Pulmonary artery endothelial cell (primary cell): ENCODE results near the gene BSPRY. TPM values are rescaled to one million over a fixed set of nuclear protein-coding genes. Genes with fewer than 3 reads are reported as not detected.
"Not testable (repeated sequence)": the region's sequence is repeated elsewhere in the genome, so short reads cannot be mapped to it uniquely, and the experiment has no call there.

Experiments
- DNase-seq: peaks from one replicate; pipeline ENCODE4 v3.0.0-alpha.2; 2011; ENCODE audit warnings: low read depth, low spot score
- total RNA-seq: library from RNA; depleted of rRNA; stranded (reverse); fragments of >200 nt; gene quantifications from 2 replicates; pipeline ENCODE4 v1.2.3, GENCODE V29; 2014

The BSPRY gene
- total RNA-seq, 1 donor from 2014 or later, result under 0.01 TPM

- no peak for DNase-seq
Observed at GRCh38 chr9:113370806-113371325, 21.5 kb downstream of the BSPRY start.

- no peak for DNase-seq
Observed at GRCh38 chr9:113372059-113372458, 22.7 kb downstream of the BSPRY start.

DNA sequence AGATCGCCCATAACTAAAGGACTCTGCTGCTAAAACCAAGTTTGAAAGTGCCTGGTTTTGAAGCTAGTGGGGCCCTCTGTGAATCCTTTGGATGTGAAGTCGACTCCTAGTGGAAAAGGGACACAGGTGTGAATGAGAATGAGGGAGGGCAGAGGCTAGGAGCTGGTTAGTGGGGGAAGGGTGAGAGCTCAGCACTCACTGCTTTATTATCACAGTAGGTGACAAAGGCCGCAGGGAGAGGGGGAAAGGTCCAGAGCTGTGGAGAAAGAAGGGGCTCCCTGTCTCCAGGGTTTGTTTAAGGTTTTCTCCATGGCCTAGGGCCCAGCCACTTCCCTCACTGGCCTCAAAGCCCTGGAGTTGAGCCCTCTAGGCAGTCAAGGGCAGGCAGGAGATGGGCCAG is 23.9 kb downstream of the BSPRY start:
- no peak for DNase-seq

GRCh38 chr9:113373676-113374392 is 24.5 kb downstream of the BSPRY start:
- no peak for DNase-seq

GRCh38 chr9:113375057-113376023 is 26.0 kb downstream of the BSPRY start:
- DNase-seq, result no peak

GRCh38 chr9:113376634-113377567 is 27.6 kb downstream of the BSPRY start, which contains the start of gene HDHD3:
Gene HDHD3 (minus strand): TSS chr9:113376986. CDS start chr9:113374354, 2,632 bp downstream.
- DNase-seq, result no peak

- not testable (repeated sequence) for DNase-seq
Observed at GRCh38 chr9:113379094-113379828, 29.9 kb downstream of the BSPRY start.

- not testable (repeated sequence) for DNase-seq
Observed at GRCh38 chr9:113379829-113380210, 30.5 kb downstream of the BSPRY start.

DNA sequence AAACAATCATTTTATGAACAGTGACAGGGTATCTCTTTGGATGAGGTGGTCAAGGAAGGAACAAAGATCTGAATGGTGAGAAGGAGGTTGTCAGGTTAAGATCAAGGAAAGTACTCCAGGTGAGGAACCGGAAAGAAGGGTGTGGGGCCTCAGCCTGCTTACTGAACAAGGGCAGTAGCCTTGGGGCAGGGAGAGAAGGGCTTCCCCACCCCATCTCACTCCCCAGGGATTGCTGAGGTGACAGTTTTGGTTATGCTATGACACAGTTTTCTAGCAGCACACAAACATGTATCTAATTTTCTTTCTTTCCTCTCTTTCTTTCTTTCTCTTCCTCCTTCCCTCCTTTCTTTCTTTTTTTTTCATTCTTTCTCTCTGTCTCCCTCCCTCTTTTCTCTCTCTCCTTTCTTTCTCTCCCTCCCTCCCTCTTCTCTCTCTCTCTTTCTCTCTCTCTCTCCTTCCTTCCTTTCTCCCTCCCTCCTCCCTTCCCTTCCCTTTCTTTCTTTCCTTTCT is 31.6 kb downstream of the BSPRY start:
- DNase-seq, result no peak

GRCh38 chr9:113381441-113381840 is 32.1 kb downstream of the BSPRY start:
- DNase-seq, result not testable (repeated sequence)

- no peak for DNase-seq
Observed at GRCh38 chr9:113381909-113382411, 32.6 kb downstream of the BSPRY start.

DNA sequence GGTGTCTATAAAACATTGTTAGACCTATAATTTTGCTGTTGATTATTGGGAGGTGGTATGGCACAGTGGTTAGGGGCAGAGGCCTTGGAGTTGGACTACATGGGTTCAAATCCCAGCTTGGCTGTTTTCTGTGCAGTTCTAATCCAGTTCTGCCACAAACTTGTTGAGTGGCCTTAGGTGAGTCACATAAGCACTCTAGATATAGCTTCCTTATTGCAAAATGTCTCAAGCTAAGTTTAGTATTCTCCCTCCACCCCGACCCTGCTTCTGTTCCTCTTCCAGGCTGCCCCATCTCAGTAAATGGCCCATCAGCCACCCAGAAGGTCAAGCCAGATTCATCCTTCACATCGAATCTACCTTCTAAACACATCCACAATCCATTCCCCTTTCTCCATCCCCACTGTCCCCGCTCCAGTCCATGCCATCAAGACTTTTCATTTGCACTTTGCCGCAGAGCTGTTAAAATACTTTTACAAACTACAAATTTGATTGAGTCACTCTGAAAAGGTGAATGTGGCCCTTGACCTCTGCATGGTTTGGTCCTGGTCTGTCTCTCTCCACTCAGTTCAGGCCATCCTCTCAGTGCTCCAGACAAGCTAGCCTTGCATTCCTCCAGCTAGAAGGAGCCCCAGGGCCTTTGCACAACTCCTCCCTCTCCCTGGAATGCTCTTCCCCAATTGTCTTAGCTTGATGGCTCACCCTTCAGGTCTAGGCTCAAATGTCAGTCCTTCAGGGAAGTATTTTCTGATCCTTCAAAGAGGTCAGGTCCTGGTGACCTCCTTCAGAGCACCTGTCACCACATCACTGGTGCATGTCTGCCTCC is 37.4 kb downstream of the BSPRY start:
- no peak for DNase-seq

DNA sequence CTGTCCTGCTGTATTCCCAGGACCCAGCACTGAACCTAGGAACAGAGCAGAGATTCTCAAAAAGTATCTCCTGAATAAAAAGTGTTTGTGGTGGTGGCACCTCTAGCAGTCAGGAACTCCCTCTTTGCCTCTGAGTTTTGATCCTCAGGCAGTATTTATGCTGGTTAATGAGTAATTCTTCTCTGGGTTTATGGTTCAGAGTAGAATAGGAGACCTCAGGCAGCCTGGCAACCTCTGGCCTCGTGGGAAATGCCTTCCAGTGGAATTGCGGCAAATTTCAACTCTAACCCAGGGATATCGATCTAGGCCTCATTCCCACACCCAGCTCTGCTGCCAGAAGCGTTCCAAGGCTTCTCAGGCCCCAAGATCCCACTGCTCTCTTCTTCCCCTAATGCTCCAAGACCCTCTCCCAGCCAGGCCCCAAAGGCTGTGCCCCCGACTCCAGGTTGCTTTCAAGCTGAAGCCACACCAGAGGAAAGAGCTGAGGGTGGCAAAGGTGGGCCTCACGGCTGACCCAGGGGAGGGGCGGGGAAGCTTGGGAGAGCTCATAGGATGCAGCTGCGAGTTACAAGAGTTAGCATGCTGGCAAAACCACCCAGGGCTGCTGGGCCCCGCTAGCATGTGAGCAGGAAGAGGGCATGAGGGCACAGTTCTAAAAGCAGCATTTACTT is 38.4 kb downstream of the BSPRY start:
- no peak for DNase-seq

GRCh38 chr9:113388833-113389232 is 39.5 kb downstream of the BSPRY start:
- no peak for DNase-seq

- DNase-seq, result no peak
Observed at GRCh38 chr9:113389451-113389850, 40.1 kb downstream of the BSPRY start.

DNA sequence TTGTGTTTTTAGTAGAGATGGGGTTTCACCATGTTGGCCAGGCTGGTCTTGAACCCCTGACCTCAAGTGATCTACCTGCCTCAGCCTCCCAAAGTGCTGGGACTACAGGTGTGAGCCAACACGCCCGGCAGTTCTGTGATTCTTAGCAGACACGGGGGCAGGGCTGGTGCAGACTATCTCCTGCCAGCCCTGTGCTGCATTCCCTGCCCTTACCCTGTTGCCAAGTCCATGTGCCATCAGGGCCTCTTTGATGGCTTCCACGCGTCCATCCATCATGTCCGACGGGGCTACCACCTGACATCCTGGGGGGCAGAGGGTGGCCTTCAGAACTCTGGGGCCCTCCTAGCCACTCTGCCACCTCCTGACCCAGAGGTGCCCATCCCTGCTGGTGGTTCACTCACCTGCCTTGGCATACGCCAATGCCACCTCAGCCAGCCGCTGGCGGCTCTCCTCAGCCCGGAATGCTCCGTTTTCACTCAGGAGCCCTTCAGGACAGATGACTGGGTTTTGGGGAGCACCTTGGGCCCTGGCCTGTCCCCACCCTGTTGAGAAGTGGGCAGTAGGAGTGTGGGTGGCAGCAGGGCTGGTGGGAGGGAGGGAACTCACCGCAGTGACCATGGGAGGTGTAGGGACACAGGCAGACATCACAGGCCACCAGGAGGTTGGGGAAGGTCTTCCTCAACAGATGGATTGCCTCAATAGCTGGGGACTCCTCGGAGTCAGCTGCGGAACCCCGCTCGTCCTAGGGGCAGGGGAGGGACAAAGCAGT is 41.0 kb downstream of the BSPRY start:
- DNase-seq, result no peak

- no peak for DNase-seq
Observed at GRCh38 chr9:113391917-113392316, 42.6 kb downstream of the BSPRY start.

DNA sequence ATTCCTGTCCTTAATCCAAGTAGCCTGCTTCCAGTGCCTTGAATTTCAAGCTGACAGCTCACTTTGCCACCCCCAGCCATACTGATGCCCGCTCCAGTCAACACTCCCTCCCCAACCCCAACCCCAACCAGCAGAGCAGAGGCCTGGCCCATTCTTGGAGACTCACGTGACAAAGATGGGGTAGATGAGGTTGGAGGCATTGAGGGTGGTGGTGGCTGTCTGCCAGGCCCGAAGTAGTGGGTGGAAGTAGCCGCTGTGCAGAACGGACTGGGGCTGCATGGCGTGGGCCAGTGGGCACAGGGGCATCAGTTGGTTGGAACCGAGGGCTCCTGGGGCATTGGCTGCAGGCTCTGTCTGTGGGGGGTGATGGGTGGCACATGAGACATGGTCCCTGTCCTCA is 43.9 kb downstream of the BSPRY start:
- DNase-seq, result no peak
